Transverse colon (tissue), 4 donors: ENCODE measurements around the gene EEIG1.

Experiments used
- CTCF ChIP-seq, 5 experiments: fragments of 200-600 bp in 3 of 5; fragments of 450-650 bp in 2 of 5; sonication (generic) in 3 of 5; IDR thresholded peaks; 1 replicate in 2 of 5; 2 replicates in 3 of 5; pipeline ENCODE4 v1.5.1; 2016 to 2017; ENCODE audit warnings: antibody characterized with exemption in 5 of 5, inconsistent platforms in 3 of 5, mild to moderate bottlenecking in 2 of 5, moderate library complexity in 1 of 5
- EP300 ChIP-seq: sonication (generic); formaldehyde crosslinking; IDR thresholded peaks from one replicate; pipeline ENCODE4 v1.6.1; 2017; ENCODE audit warnings: antibody characterized with exemption, low read depth
- POLR2A ChIP-seq: fragments of 450-650 bp; IDR thresholded peaks from one replicate; pipeline ENCODE4 v1.6.1; 2016; ENCODE audit warnings: antibody characterized with exemption, mild to moderate bottlenecking, moderate library complexity
- POLR2AphosphoS5 ChIP-seq, 3 donors: sonication (generic); formaldehyde crosslinking; IDR thresholded peaks; one replicate each; pipeline ENCODE4 v1.6.1; 2016; ENCODE audit warnings: antibody characterized with exemption in 3 of 3

- TF ChIP-seq POLR2A (no peak), CTCF (IDR thresholded peaks at IDR 0.05) (no peak), POLR2AphosphoS5 (IDR thresholded peaks at IDR 0.05) (no peak), EP300 (no peak)
Observed at GRCh38 chr9:128020692-128021091, 39.9 kb upstream of the EEIG1 start.
